Hepatocyte (in vitro differentiated cells): ENCODE data around the gene KCNK18. TPM values are rescaled to one million over a fixed set of nuclear protein-coding genes. Genes with fewer than 3 reads are reported as not detected.
"Not testable (repeated sequence)": the region's sequence is repeated elsewhere in the genome, so short reads cannot be mapped to it uniquely, and the experiment has no call there.

Experiments used
- DNase-seq: peaks from one replicate; pipeline ENCODE4 v3.0.0-alpha.2; 2016; ENCODE audit warnings: low spot score
- H2AFZ ChIP-seq: fragments of 200-600 bp; sonication (generic); 2 replicates; pipeline ENCODE4 v1.6.0; 2016; ENCODE audit warnings: antibody characterized with exemption, mild to moderate bottlenecking
- H3K27ac ChIP-seq: fragments of 200-600 bp; sonication (generic); 2 replicates; pipeline ENCODE4 v1.5.1; 2016; ENCODE audit warnings: mild to moderate bottlenecking
- H3K27me3 ChIP-seq: fragments of 200-600 bp; sonication (generic); 2 replicates; pipeline ENCODE4 v1.6.1; 2016
- H3K36me3 ChIP-seq: fragments of 200-600 bp; sonication (generic); replicated peaks from 2 replicates; pipeline ENCODE4 v1.5.1; 2016; ENCODE audit warnings: low read depth; ENCODE audit not compliant: insufficient read depth
- H3K4me1 ChIP-seq: fragments of 200-600 bp; sonication (generic); 2 replicates; pipeline ENCODE4 v1.5.1; 2016; ENCODE audit warnings: mild to moderate bottlenecking, moderate library complexity; ENCODE audit not compliant: insufficient read depth
- H3K4me2 ChIP-seq: fragments of 200-600 bp; sonication (generic); 2 replicates; pipeline ENCODE4 v1.6.0; 2016
- H3K4me3 ChIP-seq: fragments of 200-600 bp; sonication (generic); 2 replicates; pipeline ENCODE4 v1.5.1; 2016; ENCODE audit warnings: mild to moderate bottlenecking
- H3K79me2 ChIP-seq: fragments of 200-600 bp; sonication (generic); 2 replicates; pipeline ENCODE4 v1.6.0; 2017; ENCODE audit warnings: mild to moderate bottlenecking
- H3K9me2 ChIP-seq: fragments of 200-600 bp; sonication (generic); replicated peaks from 2 replicates; pipeline ENCODE4 v1.6.0; 2017; ENCODE audit warnings: mild to moderate bottlenecking; ENCODE audit not compliant: insufficient read depth
- H3K9me3 ChIP-seq: fragments of 200-600 bp; sonication (generic); 2 replicates; pipeline ENCODE4 v1.5.1; 2016; ENCODE audit warnings: low read depth, mild to moderate bottlenecking
- H4K20me1 ChIP-seq: fragments of 200-600 bp; sonication (generic); 2 replicates; pipeline ENCODE4 v1.6.0; 2016; ENCODE audit warnings: mild to moderate bottlenecking; ENCODE audit not compliant: insufficient read depth, poor library complexity, severe bottlenecking
- CTCF ChIP-seq: fragments of 200-600 bp; sonication (generic); IDR thresholded peaks from 2 replicates; pipeline ENCODE4 v1.5.1; 2016; ENCODE audit warnings: antibody characterized with exemption, mild to moderate bottlenecking; ENCODE audit not compliant: poor library complexity
- EZH2 ChIP-seq: fragments of 200-600 bp; sonication (generic); IDR thresholded peaks from 2 replicates; pipeline ENCODE4 v1.6.1; 2016; ENCODE audit warnings: antibody characterized with exemption, mild to moderate bottlenecking, borderline replicate concordance
- EZH2phosphoT487 ChIP-seq: fragments of 200-600 bp; sonication (generic); IDR thresholded peaks from one replicate; pipeline ENCODE4 v1.6.1; 2018; ENCODE audit warnings: antibody characterized with exemption, mild to moderate bottlenecking, low read depth, moderate library complexity; ENCODE audit not compliant: unreplicated experiment, severe bottlenecking
- WGBS: methylation state at CpG from one replicate; pipeline ENCODE4 v1.1.6; 2016; ENCODE audit warnings: low lambda C conversion rate; ENCODE audit errors: missing lambda C conversion rate; 5-methylcytosine and 5-hydroxymethylcytosine counted together
- polyA plus RNA-seq: library from polyadenylated mRNA; unstranded; fragments of >200 nt; fragmentation: Nextera tagmentation; extraction: Ambion mirVana; gene quantifications from 2 replicates; pipeline ENCODE4 v1.2.1, GENCODE V29; 2016
- total RNA-seq: library from RNA; depleted of rRNA; stranded (reverse); fragments of >200 nt; gene quantifications from 2 replicates; pipeline ENCODE4 v1.2.3, GENCODE V29; 2014

KCNK18 gene
- total and polyA plus RNA-seq, 2 experiments from 2014 or later = not detected

DNA sequence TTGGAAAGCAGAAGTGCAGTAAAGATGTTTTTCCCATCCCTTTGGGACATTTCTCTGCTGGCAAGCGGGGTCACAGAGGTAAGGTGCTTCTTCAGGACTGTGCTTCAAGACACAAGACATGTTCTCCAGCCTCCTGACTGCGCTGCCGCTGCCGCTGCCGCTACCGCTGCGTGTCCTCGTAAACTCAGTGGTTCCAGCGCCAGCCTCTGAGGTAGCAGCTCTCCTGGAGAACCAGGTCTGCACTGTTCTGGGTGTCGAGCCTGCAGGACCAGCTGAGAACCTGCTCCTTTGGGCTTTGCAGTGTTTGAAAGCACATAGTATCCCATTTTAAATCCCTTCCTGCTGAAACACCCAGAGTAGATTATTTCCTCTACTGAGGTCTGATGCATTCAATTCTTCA lies 13.0 kb upstream of the KCNK18 start:
- no peaks in the 10 kb centered on the region for H3K36me3 ChIP-seq
- no peak overlapping the region for H2AFZ ChIP-seq
- peaks cover 14% of the 10 kb centered on the region for H3K27me3 ChIP-seq
- TF ChIP-seq EZH2phosphoT487 = no peak
- no peak for TF ChIP-seq CTCF
- TF ChIP-seq EZH2 = no peak
- no peak for DNase-seq
- H3K4me3 ChIP-seq = no peak overlapping the region
- no peaks in the 10 kb centered on the region for H3K9me3 ChIP-seq
- WGBS = 94% methylated on average over 10 of the region's 10 CpGs
- H3K9me2 ChIP-seq = no peaks in the 10 kb centered on the region
- H3K4me1 ChIP-seq = no peaks in the 10 kb centered on the region
- no peak overlapping the region for H3K27ac ChIP-seq
- no peak overlapping the region for H3K4me2 ChIP-seq
- H3K79me2 ChIP-seq = no peaks in the 10 kb centered on the region
- H4K20me1 ChIP-seq = no peaks in the 10 kb centered on the region

DNA sequence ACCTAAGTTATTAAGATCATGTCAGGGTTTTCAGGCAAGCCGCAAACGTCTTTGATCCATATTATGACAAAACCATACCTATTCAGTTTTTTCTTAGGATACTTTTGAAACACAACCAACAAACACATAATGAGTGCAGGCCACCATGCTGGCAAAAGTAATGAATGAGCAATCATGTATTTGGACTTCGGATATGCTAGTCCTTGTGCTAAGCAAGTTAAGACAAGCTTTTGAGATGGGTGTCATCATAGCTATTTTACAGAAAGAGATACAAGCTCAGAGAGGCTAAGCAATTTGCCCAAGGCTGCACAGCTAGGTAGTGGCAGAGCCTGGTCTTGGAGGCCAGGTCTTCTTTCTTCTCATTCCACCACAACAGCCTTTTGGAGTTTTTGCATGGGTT lies 12.5 kb upstream of the KCNK18 start:
- Histone ChIP-seq H3K79me2 (no peaks in the 10 kb centered on the region), H3K27ac (no peak overlapping the region), H3K4me3 (no peak overlapping the region), H3K4me1 (no peaks in the 10 kb centered on the region), H3K36me3 (no peaks in the 10 kb centered on the region), H4K20me1 (no peaks in the 10 kb centered on the region), H3K9me3 (no peaks in the 10 kb centered on the region), H2AFZ (no peak overlapping the region), H3K27me3 (peaks cover 14% of the 10 kb centered on the region), H3K4me2 (no peak overlapping the region), H3K9me2 (no peaks in the 10 kb centered on the region)
- 85% methylated on average over 3 of the region's 3 CpGs for WGBS
- TF ChIP-seq EZH2 = no peak
- no peak for TF ChIP-seq CTCF
- no peak for TF ChIP-seq EZH2phosphoT487
- no peak for DNase-seq

GRCh38 chr10:117185817-117186216 lies 11.5 kb upstream of the KCNK18 start:
- not testable (repeated sequence) for H2AFZ ChIP-seq, H3K27ac ChIP-seq, H3K4me3 ChIP-seq, DNase-seq, H4K20me1 ChIP-seq, H3K9me2 ChIP-seq, H3K9me3 ChIP-seq, H3K4me2 ChIP-seq, H3K27me3 ChIP-seq, H3K4me1 ChIP-seq, H3K36me3 ChIP-seq, H3K79me2 ChIP-seq
- 95% methylated on average over 4 of the region's 4 CpGs for WGBS

- no peak overlapping the region for H3K4me3 ChIP-seq
- H3K4me2 ChIP-seq = no peak overlapping the region
- H2AFZ ChIP-seq = no peak overlapping the region
- no peaks in the 10 kb centered on the region for H3K36me3 ChIP-seq
- H3K9me2 ChIP-seq = no peaks in the 10 kb centered on the region
- DNase-seq = no peak
- WGBS = 86% methylated on average over 4 of the region's 4 CpGs
- peaks cover 3% of the 10 kb centered on the region for H3K27me3 ChIP-seq
- no peaks in the 10 kb centered on the region for H3K9me3 ChIP-seq
- H3K27ac ChIP-seq = no peak overlapping the region
- H3K4me1 ChIP-seq = no peaks in the 10 kb centered on the region
- H4K20me1 ChIP-seq = no peaks in the 10 kb centered on the region
- TF ChIP-seq EZH2 (no peak), EZH2phosphoT487 (no peak), CTCF (no peak)
- no peaks in the 10 kb centered on the region for H3K79me2 ChIP-seq
Measured at GRCh38 chr10:117186832-117187615, 10.3 kb upstream of the KCNK18 start.
